ENCODE measurements around the gene RPS6KB1.
"Not testable (repeated sequence)": the region's sequence is repeated elsewhere in the genome, so short reads cannot be mapped to it uniquely, and the experiment has no call there.

RPS6KB1 gene

DNA sequence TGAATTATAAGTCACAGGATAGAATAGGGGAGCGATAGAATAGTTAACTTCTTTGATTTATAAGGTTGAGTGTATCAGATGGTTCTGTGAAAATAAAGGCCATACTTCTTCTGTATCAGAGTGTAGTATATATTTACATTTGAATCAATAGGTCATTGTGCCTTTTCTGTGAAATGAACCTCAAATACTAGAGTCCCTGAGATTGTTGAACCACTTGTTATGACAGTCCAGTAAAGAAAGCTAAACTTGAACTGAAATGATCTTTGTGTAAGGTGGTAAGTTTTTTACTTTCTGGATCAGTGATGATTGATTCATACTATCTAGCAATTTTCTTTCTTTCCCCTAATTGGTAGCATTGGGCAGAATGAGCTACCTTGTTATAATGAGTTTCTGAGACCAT is 40.4 kb downstream of the RPS6KB1 start:
- H3K4me3 ChIP-seq (ENCODE audit: insufficient read depth, low read depth, low read length): not testable (repeated sequence)

DNA sequence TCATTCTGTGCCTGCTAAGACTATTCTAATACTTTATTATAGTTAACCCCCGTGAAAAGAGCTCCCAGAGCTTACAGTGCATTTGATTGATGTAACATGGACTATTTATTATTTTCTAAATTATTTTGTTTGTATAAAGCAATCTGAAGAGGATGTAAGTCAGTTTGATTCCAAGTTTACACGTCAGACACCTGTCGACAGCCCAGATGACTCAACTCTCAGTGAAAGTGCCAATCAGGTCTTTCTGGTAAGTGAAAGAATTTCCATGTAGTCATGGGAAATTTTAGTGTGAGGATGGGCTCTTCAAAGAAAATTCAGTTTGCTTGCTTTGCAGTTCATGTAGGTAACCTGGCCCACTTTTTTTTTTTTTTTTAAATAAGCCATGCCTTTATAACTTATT is 47.8 kb downstream of the RPS6KB1 start:
- not testable (repeated sequence) for H3K9me3 ChIP-seq (ENCODE audit: control insufficient read depth, low read length); H3K27me3 ChIP-seq (ENCODE audit: control insufficient read depth, insufficient read depth, low read length, poor library complexity, severe bottlenecking); H3K36me3 ChIP-seq (ENCODE audit: control insufficient read depth, insufficient read depth, low read length); H3K4me3 ChIP-seq (ENCODE audit: insufficient read depth, low read depth, low read length); H3K4me1 ChIP-seq (ENCODE audit: control insufficient read depth, insufficient read depth, low read length); H3K27ac ChIP-seq (ENCODE audit: insufficient read depth, low read depth, low read length, poor library complexity, severe bottlenecking)
- 91 to 98% methylated on average over 2 of the region's 3 CpGs for WGBS, 2 experiments

More for the DNA sequence above, 40.4 kb downstream of the RPS6KB1 start:
- H3K36me3 ChIP-seq (ENCODE audit: control insufficient read depth, insufficient read depth, low read length): peaks cover 15% of the 10 kb centered on the region
- H3K27me3 ChIP-seq (ENCODE audit: control insufficient read depth, insufficient read depth, low read length, poor library complexity, severe bottlenecking); H3K9me3 ChIP-seq (ENCODE audit: control insufficient read depth, low read length); H3K4me1 ChIP-seq (ENCODE audit: control insufficient read depth, insufficient read depth, low read length); H3K27ac ChIP-seq (ENCODE audit: insufficient read depth, low read depth, low read length, poor library complexity, severe bottlenecking): not testable (repeated sequence)
- WGBS, 2 experiments: 100% methylated on average over 1 of the region's 1 CpG; no CpG with 5 or more reads in 1 of the 2 experiments

GRCh38 chr17:59941131-59941530 is 48.2 kb downstream of the RPS6KB1 start:
- H3K4me1 ChIP-seq (ENCODE audit: control insufficient read depth, insufficient read depth, low read length): no peaks in the 10 kb centered on the region
- 100% methylated on average over 1 of the region's 1 CpG for WGBS, 2 experiments
- no peaks in the 10 kb centered on the region for H3K9me3 ChIP-seq (ENCODE audit: control insufficient read depth, low read length)
- H3K36me3 ChIP-seq (ENCODE audit: control insufficient read depth, insufficient read depth, low read length): peaks cover 4% of the 10 kb centered on the region
- H3K4me3 ChIP-seq (ENCODE audit: insufficient read depth, low read depth, low read length): no peak overlapping the region
- H3K27ac ChIP-seq (ENCODE audit: insufficient read depth, low read depth, low read length, poor library complexity, severe bottlenecking): no peak overlapping the region
- H3K27me3 ChIP-seq (ENCODE audit: control insufficient read depth, insufficient read depth, low read length, poor library complexity, severe bottlenecking): no peaks in the 10 kb centered on the region

DNA sequence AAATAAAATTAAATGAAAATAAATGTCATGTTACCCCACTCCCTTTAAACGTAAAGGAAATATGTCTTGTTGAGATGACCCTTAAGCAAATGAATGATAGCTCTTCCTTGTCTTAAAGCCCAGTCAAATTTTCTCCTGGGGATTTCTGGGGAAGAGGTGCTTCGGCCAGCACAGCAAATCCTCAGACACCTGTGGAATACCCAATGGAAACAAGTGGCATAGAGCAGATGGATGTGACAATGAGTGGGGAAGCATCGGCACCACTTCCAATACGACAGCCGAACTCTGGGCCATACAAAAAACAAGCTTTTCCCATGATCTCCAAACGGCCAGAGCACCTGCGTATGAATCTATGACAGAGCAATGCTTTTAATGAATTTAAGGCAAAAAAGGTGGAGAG is 53.5 kb downstream of the RPS6KB1 start:
- not testable (repeated sequence) for H3K36me3 ChIP-seq (ENCODE audit: control insufficient read depth, insufficient read depth, low read length); H3K4me1 ChIP-seq (ENCODE audit: control insufficient read depth, insufficient read depth, low read length); H3K27me3 ChIP-seq (ENCODE audit: control insufficient read depth, insufficient read depth, low read length, poor library complexity, severe bottlenecking); H3K9me3 ChIP-seq (ENCODE audit: control insufficient read depth, low read length); H3K27ac ChIP-seq (ENCODE audit: insufficient read depth, low read depth, low read length, poor library complexity, severe bottlenecking); H3K4me3 ChIP-seq (ENCODE audit: insufficient read depth, low read depth, low read length)
- WGBS, 2 experiments: 96 to 99% methylated on average over 6 to 7 of the region's 7 CpGs

DNA sequence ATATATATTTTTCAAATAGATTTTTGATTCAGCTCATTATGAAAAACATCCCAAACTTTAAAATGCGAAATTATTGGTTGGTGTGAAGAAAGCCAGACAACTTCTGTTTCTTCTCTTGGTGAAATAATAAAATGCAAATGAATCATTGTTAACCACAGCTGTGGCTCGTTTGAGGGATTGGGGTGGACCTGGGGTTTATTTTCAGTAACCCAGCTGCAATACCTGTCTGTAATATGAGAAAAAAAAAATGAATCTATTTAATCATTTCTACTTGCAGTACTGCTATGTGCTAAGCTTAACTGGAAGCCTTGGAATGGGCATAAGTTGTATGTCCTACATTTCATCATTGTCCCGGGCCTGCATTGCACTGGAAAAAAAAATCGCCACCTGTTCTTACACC is 54.4 kb downstream of the RPS6KB1 start:
- H3K36me3 ChIP-seq (ENCODE audit: control insufficient read depth, insufficient read depth, low read length): not testable (repeated sequence)
- WGBS, 2 experiments: 93 to 97% methylated on average over 4 of the region's 4 CpGs

GRCh38 chr17:59950049-59950448 is 57.1 kb downstream of the RPS6KB1 start:
- whole genome bisulfite sequencing, 2 experiments: 97 to 100% methylated on average over 2 to 3 of the region's 3 CpGs
- Histone ChIP-seq H3K9me3 (ENCODE audit: control insufficient read depth, low read length) (no peaks in the 10 kb centered on the region), H3K4me1 (ENCODE audit: control insufficient read depth, insufficient read depth, low read length) (no peaks in the 10 kb centered on the region), H3K27me3 (ENCODE audit: control insufficient read depth, insufficient read depth, low read length, poor library complexity, severe bottlenecking) (no peaks in the 10 kb centered on the region), H3K27ac (ENCODE audit: insufficient read depth, low read depth, low read length, poor library complexity, severe bottlenecking) (no peak overlapping the region), H3K4me3 (ENCODE audit: insufficient read depth, low read depth, low read length) (no peak overlapping the region), H3K36me3 (ENCODE audit: control insufficient read depth, insufficient read depth, low read length) (no peaks in the 10 kb centered on the region)

More for the DNA sequence above, 54.4 kb downstream of the RPS6KB1 start:
- H3K27me3 ChIP-seq (ENCODE audit: control insufficient read depth, insufficient read depth, low read length, poor library complexity, severe bottlenecking); H3K27ac ChIP-seq (ENCODE audit: insufficient read depth, low read depth, low read length, poor library complexity, severe bottlenecking); H3K4me3 ChIP-seq (ENCODE audit: insufficient read depth, low read depth, low read length); H3K9me3 ChIP-seq (ENCODE audit: control insufficient read depth, low read length); H3K4me1 ChIP-seq (ENCODE audit: control insufficient read depth, insufficient read depth, low read length): not testable (repeated sequence)

DNA sequence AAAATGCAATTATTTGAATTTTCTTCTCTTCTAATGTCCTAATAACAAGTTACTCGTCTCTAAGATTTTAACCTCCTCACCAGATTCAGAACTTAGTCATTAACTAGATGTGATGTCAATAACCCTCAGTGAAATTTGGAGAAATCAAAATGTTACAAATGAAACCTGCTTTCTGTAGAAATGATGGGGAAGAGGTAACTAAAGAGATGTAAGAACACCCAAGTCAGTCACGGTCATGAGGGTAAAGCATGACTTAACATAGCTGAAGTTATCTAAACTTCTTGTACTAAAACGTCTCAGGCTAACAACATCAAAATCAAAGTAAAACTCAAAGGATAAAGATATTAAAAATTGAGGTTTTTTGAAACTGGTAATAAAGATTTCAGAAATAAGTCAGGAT is 61.9 kb downstream of the RPS6KB1 start:
- no peak overlapping the region for H3K27ac ChIP-seq (ENCODE audit: insufficient read depth, low read depth, low read length, poor library complexity, severe bottlenecking)
- 52 to 75% methylated on average over 1 to 2 of the region's 3 CpGs for WGBS, 2 experiments
- no peaks in the 10 kb centered on the region for H3K36me3 ChIP-seq (ENCODE audit: control insufficient read depth, insufficient read depth, low read length)

GRCh38 chr17:59959574-59959973 is 66.7 kb downstream of the RPS6KB1 start:
- H3K4me3 ChIP-seq (ENCODE audit: insufficient read depth, low read depth, low read length); H3K4me1 ChIP-seq (ENCODE audit: control insufficient read depth, insufficient read depth, low read length); H3K9me3 ChIP-seq (ENCODE audit: control insufficient read depth, low read length); H3K27ac ChIP-seq (ENCODE audit: insufficient read depth, low read depth, low read length, poor library complexity, severe bottlenecking); H3K36me3 ChIP-seq (ENCODE audit: control insufficient read depth, insufficient read depth, low read length): not testable (repeated sequence)
- H3K27me3 ChIP-seq (ENCODE audit: control insufficient read depth, insufficient read depth, low read length, poor library complexity, severe bottlenecking): peaks cover 17% of the 10 kb centered on the region
- WGBS, 2 experiments: 94 to 96% methylated on average over 8 of the region's 8 CpGs

More for the DNA sequence above, 61.9 kb downstream of the RPS6KB1 start:
- no peak overlapping the region for H3K4me3 ChIP-seq (ENCODE audit: insufficient read depth, low read depth, low read length)
- no peaks in the 10 kb centered on the region for H3K4me1 ChIP-seq (ENCODE audit: control insufficient read depth, insufficient read depth, low read length)
- H3K27me3 ChIP-seq (ENCODE audit: control insufficient read depth, insufficient read depth, low read length, poor library complexity, severe bottlenecking): no peaks in the 10 kb centered on the region
- H3K9me3 ChIP-seq (ENCODE audit: control insufficient read depth, low read length): no peaks in the 10 kb centered on the region

DNA sequence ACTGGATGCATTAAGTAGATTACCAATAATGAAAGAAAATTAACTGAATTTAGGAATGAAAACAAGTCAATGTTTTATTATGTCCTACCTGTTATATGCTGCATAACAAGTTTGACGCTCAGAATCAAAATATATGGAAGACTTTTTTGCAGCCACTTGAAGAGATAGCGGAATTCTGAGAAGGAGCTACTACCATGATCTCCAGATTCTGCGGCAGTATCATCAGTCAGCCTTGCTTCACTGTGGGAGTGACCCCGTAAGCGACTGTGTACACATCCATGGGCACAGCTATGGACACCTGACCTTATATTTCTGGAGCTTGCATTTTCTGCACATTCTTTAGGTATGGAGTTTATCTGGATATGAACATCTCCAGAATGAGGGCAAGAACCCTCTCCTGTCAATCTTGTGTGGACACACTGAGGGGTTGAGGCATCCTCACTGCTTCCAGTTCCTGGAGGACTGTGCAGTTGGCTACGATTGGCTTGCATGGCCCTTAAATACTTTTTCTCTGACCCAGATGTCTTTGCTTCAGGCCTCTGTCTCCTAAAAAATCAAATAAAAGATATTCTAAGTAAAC is 69.9 kb downstream of the RPS6KB1 start:
- H3K4me3 ChIP-seq (ENCODE audit: insufficient read depth, low read depth, low read length): no peak overlapping the region
- no peak overlapping the region for H3K27ac ChIP-seq (ENCODE audit: insufficient read depth, low read depth, low read length, poor library complexity, severe bottlenecking)
- no peaks in the 10 kb centered on the region for H3K9me3 ChIP-seq (ENCODE audit: control insufficient read depth, low read length)
- 95% methylated on average over 6 of the region's 6 CpGs for WGBS, 2 experiments
- peaks cover 31% of the 10 kb centered on the region for H3K27me3 ChIP-seq (ENCODE audit: control insufficient read depth, insufficient read depth, low read length, poor library complexity, severe bottlenecking)
- no peaks in the 10 kb centered on the region for H3K36me3 ChIP-seq (ENCODE audit: control insufficient read depth, insufficient read depth, low read length)
- no peaks in the 10 kb centered on the region for H3K4me1 ChIP-seq (ENCODE audit: control insufficient read depth, insufficient read depth, low read length)

- Histone ChIP-seq H3K9me3 (ENCODE audit: control insufficient read depth, low read length) (no peaks in the 10 kb centered on the region), H3K4me1 (ENCODE audit: control insufficient read depth, insufficient read depth, low read length) (no peaks in the 10 kb centered on the region), H3K4me3 (ENCODE audit: insufficient read depth, low read depth, low read length) (peak overlapping the region; percentile 81), H3K27ac (ENCODE audit: insufficient read depth, low read depth, low read length, poor library complexity, severe bottlenecking) (no peak overlapping the region), H3K27me3 (ENCODE audit: control insufficient read depth, insufficient read depth, low read length, poor library complexity, severe bottlenecking) (peaks cover 31% of the 10 kb centered on the region), H3K36me3 (ENCODE audit: control insufficient read depth, insufficient read depth, low read length) (no peaks in the 10 kb centered on the region)
- WGBS, 2 experiments: 19% methylated on average over 21 of the region's 21 CpGs
Observed at GRCh38 chr17:59963738-59964481, 71.0 kb downstream of the RPS6KB1 start.

Measured in ectodermal cell (in vitro differentiated cells).